ENCODE results near the gene ISYNA1.

- TF ChIP-seq GATA2 (IDR thresholded peaks at IDR 0.05; ENCODE audit: low read depth, low read length): no peak
- TF ChIP-seq GATA3 (IDR thresholded peaks at IDR 0.05; ENCODE audit: low read depth, low read length): no peak
These were observed 11.5 kb downstream of the ISYNA1 start for GRCh38 chr19:18426416-18426767.
